CD4-positive, alpha-beta memory T cell (primary cell): ENCODE results near the gene RAB15. TPM values are rescaled to one million over a fixed set of nuclear protein-coding genes. Genes with fewer than 3 reads are reported as not detected.

Source experiments
- CTCF ChIA-PET: fragments of 350-600 bp; sonication (Branson Sonifier 250); formaldehyde crosslinking; loops from one replicate; lab custom pipeline; 2021; ENCODE audit warnings: inconsistent platforms; ENCODE audit not compliant: partially characterized antibody; lab: Charles Lee
- POLR2A ChIA-PET: fragments of 350-600 bp; sonication (Branson Sonifier 250); formaldehyde crosslinking; loops from one replicate; lab custom pipeline; 2021; ENCODE audit not compliant: partially characterized antibody; lab: Charles Lee
- DNase-seq, 5 donors: peaks; one replicate each; pipeline versions ENCODE4 v3.0.0 to v3.0.0-alpha.2; 2020 to 2022; ENCODE audit warnings: mixed read lengths in 1 of 5
- H3K27ac ChIP-seq: one replicate; pipeline ENCODE4 v1.7.0; 2013; ENCODE audit warnings: low read depth, low read length
- H3K27me3 ChIP-seq: 2 replicates; pipeline ENCODE4 v1.7.0; 2013; ENCODE audit warnings: mild to moderate bottlenecking, low read length, moderate library complexity; ENCODE audit not compliant: insufficient read depth
- H3K36me3 ChIP-seq: 2 replicates; pipeline ENCODE4 v1.7.0; 2013; ENCODE audit warnings: mild to moderate bottlenecking, low read length, moderate library complexity; ENCODE audit not compliant: insufficient read depth
- H3K4me1 ChIP-seq: 2 replicates; pipeline ENCODE4 v1.7.0; 2013; ENCODE audit warnings: mild to moderate bottlenecking, low read length, moderate library complexity; ENCODE audit not compliant: insufficient read depth
- H3K4me3 ChIP-seq, 2 donors: one replicate each; pipeline ENCODE4 v1.7.0; 2013; ENCODE audit warnings: low read length in 2 of 2, mild to moderate bottlenecking in 1 of 2
- H3K9me3 ChIP-seq, 2 donors: one replicate each; pipeline ENCODE4 v1.7.0; 2013; ENCODE audit warnings: low read length in 2 of 2, control low read depth in 1 of 2; ENCODE audit not compliant: control insufficient read depth in 1 of 2
- H3K27ac Mint-ChIP-seq, 7 donors: one replicate each; pipeline ENCODE4 v1.8.0; 2020 to 2021; ENCODE audit warnings: mixed read lengths in 7 of 7, mild to moderate bottlenecking in 6 of 7, inconsistent platforms in 3 of 7, moderate library complexity in 3 of 7
- H3K27me3 Mint-ChIP-seq, 2 donors: one replicate each; pipeline ENCODE4 v1.8.0; 2020 to 2021; ENCODE audit warnings: mixed read lengths in 2 of 2
- H3K36me3 Mint-ChIP-seq, 2 donors: one replicate each; pipeline ENCODE4 v1.8.0; 2020 to 2021; ENCODE audit warnings: mixed read lengths in 2 of 2, inconsistent platforms in 1 of 2, mild to moderate bottlenecking in 1 of 2
- H3K4me1 Mint-ChIP-seq, 4 donors: one replicate each; pipeline ENCODE4 v1.8.0; 2020 to 2021; ENCODE audit warnings: mixed read lengths in 4 of 4, mild to moderate bottlenecking in 1 of 4
- H3K4me3 Mint-ChIP-seq, 8 donors: one replicate each; pipeline ENCODE4 v1.8.0; 2020 to 2021; ENCODE audit warnings: mixed read lengths in 8 of 8, mild to moderate bottlenecking in 7 of 8, moderate library complexity in 6 of 8, inconsistent platforms in 3 of 8
- H3K9me3 Mint-ChIP-seq, 8 donors: one replicate each; pipeline ENCODE4 v1.8.0; 2020 to 2021; ENCODE audit warnings: mixed read lengths in 8 of 8, mild to moderate bottlenecking in 5 of 8, inconsistent platforms in 3 of 8, moderate library complexity in 1 of 8
- intact Hi-C: fragments of 100-400 bp; cut with micrococcal nuclease; formaldehyde crosslinking; loops from one replicate; pipeline ENCODE4 v1.15.1; 2023
- polyA plus RNA-seq, 2 donors: library from polyadenylated mRNA; unstranded; fragments of 300-500 nt; fragmentation: Illumina TruSeq; gene quantifications; one replicate each; pipeline ENCODE4 v1.2.3, GENCODE V29; 2021
- total RNA-seq, 2 experiments: library from RNA; stranded (reverse); gene quantifications; one replicate each; pipeline ENCODE4 v1.2.3, GENCODE V29; 2021

The RAB15 gene
- total and polyA plus RNA-seq, 4 experiments from 2014 or later: 2.3 to 6.7 (median 5.3) TPM

DNA sequence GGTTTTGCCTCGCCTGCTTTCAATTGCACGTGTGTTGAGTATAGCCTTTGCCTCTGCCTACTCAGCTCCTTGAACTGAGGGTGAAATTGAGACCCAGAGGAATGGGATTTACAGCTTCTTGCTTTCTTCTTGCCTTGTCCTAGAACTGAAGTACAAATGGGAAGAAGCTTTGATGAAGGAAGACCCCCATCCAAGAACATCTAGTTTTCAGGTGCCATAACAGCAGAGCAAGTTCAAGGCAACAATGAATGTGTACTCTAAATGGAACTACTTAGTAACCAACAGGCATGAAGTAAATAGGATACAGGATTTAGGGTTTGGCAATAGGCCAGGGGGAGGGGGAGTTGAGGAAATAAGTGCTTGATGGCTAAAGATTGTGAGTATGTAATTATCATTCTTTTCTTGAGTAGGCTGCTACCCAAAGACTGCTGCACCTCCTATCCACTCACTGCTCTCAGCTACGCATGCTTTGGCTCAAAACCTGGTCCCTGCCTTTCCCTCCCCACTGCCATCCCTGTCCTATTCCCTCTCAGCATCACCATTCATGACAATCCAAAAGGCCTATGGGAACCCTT lies 31.7 kb downstream of the RAB15 start:
- Histone ChIP-seq H3K27me3 (no peaks in the 10 kb centered on the region), H3K27ac (no peak overlapping the region), H3K9me3 (no peaks in the 10 kb centered on the region), H3K4me3 (no peak overlapping the region), H3K4me1 (peaks cover 10% of the 10 kb centered on the region), H3K36me3 (peaks cover 17% of the 10 kb centered on the region)
- Mint-ChIP-seq H3K4me1 (peaks cover 36 to 82% (median 61%) of the 10 kb centered on the region in 4 donors), H3K27ac (peak overlapping the region; percentile 42 to 83 (median 72)), H3K27me3 (no peaks in the 10 kb centered on the region), H3K9me3 (no peaks in the 10 kb centered on the region), H3K36me3 (peaks cover 45 to 82% of the 10 kb centered on the region in 2 donors), H3K4me3 (no peak overlapping the region)
- ChIA-PET POLR2A (interaction anchor here (1.9 kb wide), 1 partner anchor 13 kb away, joined by 5 read pairs; no protein-coding TSS in a partner anchor), CTCF (interaction anchor here (0.6 to 1.9 kb wide), 5 partner anchors 11 to 46 kb away, joined by 3 to 5 read pairs (median 3); partner anchors contain the start of gene FNTB)
- DNase-seq: no peak
- intact Hi-C loops: no loop called here

DNA sequence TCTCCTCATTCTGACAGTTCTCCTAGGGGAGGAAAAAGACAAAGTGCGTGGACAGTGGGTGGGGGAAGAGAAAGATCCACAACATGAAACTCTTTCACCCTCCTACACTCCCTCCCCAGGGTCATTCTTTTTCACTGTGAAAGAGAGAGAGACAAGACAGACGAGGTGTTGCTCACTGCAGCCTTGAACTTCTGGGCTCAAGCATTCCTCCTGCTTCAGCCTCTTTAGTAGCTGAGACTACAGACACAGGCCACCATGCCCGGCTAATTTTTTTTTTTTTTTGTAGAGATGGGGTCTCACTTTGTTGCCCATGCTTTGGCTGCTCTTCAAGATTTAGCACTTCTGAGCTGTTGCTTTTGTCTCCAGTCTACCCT lies 32.3 kb downstream of the RAB15 start:
- Mint-ChIP-seq H3K27me3 (no peaks in the 10 kb centered on the region), H3K4me3 (no peak overlapping the region), H3K36me3 (peaks cover 49 to 81% of the 10 kb centered on the region in 2 donors), H3K27ac (peak overlapping the region in 6 of 7 donors; percentile 21 to 76 (median 66)), H3K9me3 (no peaks in the 10 kb centered on the region), H3K4me1 (peaks cover 38 to 82% (median 63%) of the 10 kb centered on the region in 4 donors)
- Histone ChIP-seq H3K9me3 (no peaks in the 10 kb centered on the region), H3K4me1 (peaks cover 15% of the 10 kb centered on the region), H3K27ac (no peak overlapping the region), H3K4me3 (no peak overlapping the region), H3K27me3 (no peaks in the 10 kb centered on the region), H3K36me3 (peaks cover 18% of the 10 kb centered on the region)
- intact Hi-C loops: no loop called here
- ChIA-PET POLR2A (interaction anchor here (0.6 to 1.9 kb wide), 2 partner anchors 12 to 30 kb away, joined by 3 to 5 read pairs; no protein-coding TSS in a partner anchor), CTCF (interaction anchor here (0.6 to 1.9 kb wide), 4 partner anchors 11 to 47 kb away, joined by 3 to 5 read pairs (median 4); partner anchors contain the start of gene FNTB)
- no peak for DNase-seq

DNA sequence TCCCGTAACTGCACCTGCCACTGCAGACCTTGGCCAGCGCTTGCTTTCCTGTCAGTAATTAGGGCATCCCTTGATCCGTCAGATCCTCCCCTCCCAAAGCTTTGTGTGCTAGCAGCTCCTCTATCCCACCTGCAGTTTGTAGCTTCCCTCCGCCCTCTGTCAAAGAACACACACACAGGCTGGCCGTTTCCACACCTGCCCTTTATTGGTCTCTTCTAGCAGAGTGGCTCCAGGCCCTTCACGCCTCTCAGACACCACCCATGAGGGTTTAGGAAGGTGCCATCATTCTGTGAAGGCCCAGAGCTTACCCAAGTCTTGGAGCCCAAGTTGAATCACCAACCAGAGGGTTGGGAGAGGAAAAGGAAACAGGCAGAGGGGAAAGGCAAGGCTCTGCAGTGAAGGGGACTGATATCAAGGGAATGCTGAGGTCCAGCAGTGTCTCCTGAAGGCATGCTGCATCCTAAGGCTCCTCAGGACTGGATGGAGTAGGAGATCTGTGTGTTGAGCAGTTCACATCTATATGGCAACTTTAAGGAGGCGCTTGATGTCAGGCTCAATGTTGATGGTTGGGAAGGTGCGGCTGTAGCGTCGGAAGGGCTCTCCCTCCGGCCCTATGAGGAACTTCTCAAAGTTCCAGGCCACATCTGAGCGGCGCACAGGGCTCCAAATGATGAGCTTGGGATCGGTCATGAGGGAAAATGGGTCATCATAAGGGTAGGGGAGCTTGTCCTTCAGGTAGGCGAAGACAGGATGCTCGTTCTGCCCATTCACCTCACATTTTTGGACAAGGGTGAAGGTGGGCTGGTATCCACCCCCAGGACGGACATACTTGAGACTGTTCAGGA lies 32.9 kb downstream of the RAB15 start:
- Histone ChIP-seq H3K4me3 (no peak overlapping the region), H3K4me1 (peaks cover 17% of the 10 kb centered on the region), H3K27me3 (no peaks in the 10 kb centered on the region), H3K36me3 (peaks cover 24% of the 10 kb centered on the region), H3K9me3 (no peaks in the 10 kb centered on the region), H3K27ac (no peak overlapping the region)
- H3K27ac Mint-ChIP-seq: peak overlapping the region in 4 of 7 donors; percentile 25 to 75 (median 48)
- peaks cover 44 to 84% (median 65%) of the 10 kb centered on the region in 4 donors for H3K4me1 Mint-ChIP-seq
- H3K27me3 Mint-ChIP-seq: no peaks in the 10 kb centered on the region
- no peak for DNase-seq
- H3K9me3 Mint-ChIP-seq: no peaks in the 10 kb centered on the region
- ChIA-PET CTCF (interaction anchor here (1.3 to 1.9 kb wide), 4 partner anchors 12 to 47 kb away, joined by 3 to 5 read pairs (median 4); no protein-coding TSS in a partner anchor), POLR2A (interaction anchor here (0.6 to 1.9 kb wide), 4 partner anchors 9 to 30 kb away, joined by 3 to 5 read pairs (median 4); no protein-coding TSS in a partner anchor)
- H3K36me3 Mint-ChIP-seq: peaks cover 55 to 81% of the 10 kb centered on the region in 2 donors
- intact Hi-C loops: no loop called here
- peak overlapping the region in 1 of 8 donors; percentile 0 for H3K4me3 Mint-ChIP-seq

DNA sequence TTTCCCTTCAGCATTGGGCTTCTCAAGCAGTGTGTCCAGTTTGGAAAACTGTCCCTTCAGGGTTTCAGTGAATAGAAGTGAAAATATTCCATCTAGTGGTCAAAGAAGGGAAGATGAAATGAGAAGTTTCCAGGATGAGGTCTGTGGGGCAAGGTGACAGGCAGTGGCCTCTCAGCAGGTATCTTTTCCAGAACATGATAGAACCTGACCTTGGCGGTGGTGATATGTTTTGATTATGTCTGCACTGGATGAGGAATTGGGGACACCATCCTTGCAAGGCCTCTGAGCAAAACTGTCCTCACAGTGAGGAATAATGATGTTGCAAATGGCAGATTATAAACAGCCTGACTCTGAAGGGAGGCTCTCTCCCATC lies 34.3 kb downstream of the RAB15 start:
- Mint-ChIP-seq H3K27me3 (no peaks in the 10 kb centered on the region), H3K27ac (peak overlapping the region in 6 of 7 donors; percentile 13 to 70 (median 62)), H3K36me3 (peaks cover 55 to 82% of the 10 kb centered on the region in 2 donors), H3K4me1 (peaks cover 37 to 83% (median 56%) of the 10 kb centered on the region in 4 donors), H3K4me3 (no peak overlapping the region), H3K9me3 (no peaks in the 10 kb centered on the region)
- Histone ChIP-seq H3K27me3 (no peaks in the 10 kb centered on the region), H3K4me3 (no peak overlapping the region), H3K9me3 (no peaks in the 10 kb centered on the region), H3K36me3 (peaks cover 28% of the 10 kb centered on the region), H3K4me1 (peaks cover 17% of the 10 kb centered on the region), H3K27ac (no peak overlapping the region)
- ChIA-PET POLR2A (no interaction called here), CTCF (interaction anchor here (1.1 to 2.3 kb wide), 2 partner anchors 13 to 46 kb away, joined by 3 to 19 read pairs; no protein-coding TSS in a partner anchor)
- DNase-seq: no peak
- intact Hi-C loops: no loop called here

DNA sequence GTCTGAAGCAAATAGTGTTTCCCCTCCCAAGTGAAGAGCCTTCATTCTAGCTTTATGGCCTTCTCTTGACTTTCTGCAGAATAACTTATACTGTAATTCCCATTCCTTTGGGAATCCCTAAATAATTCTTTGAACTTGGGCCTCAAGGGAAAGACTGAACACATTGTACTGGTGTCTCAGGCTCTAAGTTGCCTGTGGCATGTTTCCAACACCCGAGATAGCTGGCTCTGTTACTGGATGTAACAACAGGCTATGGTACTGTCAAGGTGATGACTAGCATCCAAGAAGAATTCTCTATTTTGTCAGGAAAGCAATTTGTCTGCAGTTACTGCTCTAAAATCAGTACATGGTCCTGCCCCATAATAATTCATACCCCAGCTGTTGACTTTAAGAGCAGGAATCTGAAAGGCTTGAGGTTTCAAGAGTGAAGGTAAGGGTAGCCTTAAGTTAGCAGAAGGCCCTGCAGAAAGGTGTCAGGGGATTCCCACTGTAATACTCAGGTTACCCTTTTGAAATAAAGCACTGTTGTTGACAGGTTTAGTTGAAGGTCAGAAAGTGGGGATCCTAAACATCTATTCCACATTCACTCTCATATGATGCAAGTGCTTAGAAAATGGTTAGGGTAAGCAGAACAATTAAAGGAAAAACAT lies 34.8 kb downstream of the RAB15 start:
- Histone ChIP-seq H3K4me3 (no peak overlapping the region), H3K27me3 (no peaks in the 10 kb centered on the region), H3K36me3 (peaks cover 33% of the 10 kb centered on the region), H3K9me3 (no peaks in the 10 kb centered on the region), H3K27ac (no peak overlapping the region), H3K4me1 (peaks cover 21% of the 10 kb centered on the region)
- ChIA-PET POLR2A (interaction anchor here (0.8 to 2.2 kb wide), 4 partner anchors 9 to 49 kb away, joined by 3 to 5 read pairs (median 3); no protein-coding TSS in a partner anchor), CTCF (interaction anchor here (0.9 to 2.3 kb wide), 6 partner anchors 9 to 114 kb away, joined by 3 to 19 read pairs (median 4); no protein-coding TSS in a partner anchor)
- peak overlapping the region; percentile 19 to 87 (median 70) for H3K27ac Mint-ChIP-seq
- H3K27me3 Mint-ChIP-seq: no peaks in the 10 kb centered on the region
- H3K4me1 Mint-ChIP-seq: peaks cover 38 to 86% (median 57%) of the 10 kb centered on the region in 4 donors
- H3K36me3 Mint-ChIP-seq: peaks cover 57 to 84% of the 10 kb centered on the region in 2 donors
- peak overlapping the region in 1 of 8 donors; percentile 46 for H3K4me3 Mint-ChIP-seq
- no peaks in the 10 kb centered on the region for H3K9me3 Mint-ChIP-seq
- DNase-seq: no peak
- intact Hi-C loops: no loop called here

DNA sequence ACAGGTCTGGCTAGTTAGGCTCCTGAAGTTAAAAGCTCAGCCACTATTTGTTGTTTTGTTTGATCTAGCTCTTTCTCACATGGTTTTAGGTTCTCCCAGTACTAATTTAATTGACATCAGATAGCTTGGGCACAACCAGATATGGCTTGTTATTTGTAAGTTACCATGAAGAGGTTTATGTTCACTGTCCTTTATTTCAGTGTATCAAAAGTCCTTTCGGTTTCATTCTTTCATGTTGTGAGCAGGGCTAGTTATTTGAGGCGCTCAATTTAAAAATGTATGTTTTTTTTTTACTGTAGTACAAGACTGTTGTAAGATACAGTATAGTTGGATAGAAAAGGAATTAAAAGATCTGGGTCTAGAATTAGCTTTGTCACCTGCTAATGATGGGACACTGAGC lies 36.6 kb downstream of the RAB15 start:
- no peaks in the 10 kb centered on the region for H3K27me3 ChIP-seq
- intact Hi-C loops: no loop called here
- Mint-ChIP-seq H3K4me1 (peaks cover 36 to 76% (median 53%) of the 10 kb centered on the region in 4 donors), H3K4me3 (peak overlapping the region in 7 of 8 donors; percentile 55 to 76 (median 62)), H3K27me3 (no peaks in the 10 kb centered on the region), H3K9me3 (no peaks in the 10 kb centered on the region), H3K36me3 (peaks cover 56 to 76% of the 10 kb centered on the region in 2 donors), H3K27ac (peak overlapping the region; percentile 25 to 86 (median 59))
- H3K27ac ChIP-seq: no peak overlapping the region
- no peak for DNase-seq
- POLR2A ChIA-PET: interaction anchor here (1.7 to 2.2 kb wide), 2 partner anchors 11 to 21 kb away, joined by 5 to 11 read pairs; partner anchors contain the start of gene CHURC1
- H3K9me3 ChIP-seq: no peaks in the 10 kb centered on the region
- peaks cover 38% of the 10 kb centered on the region for H3K4me1 ChIP-seq
- CTCF ChIA-PET: interaction anchor here (0.7 to 2.3 kb wide), 4 partner anchors 12 to 112 kb away, joined by 3 to 19 read pairs (median 6); no protein-coding TSS in a partner anchor
- peaks cover 38% of the 10 kb centered on the region for H3K36me3 ChIP-seq
- H3K4me3 ChIP-seq: no peak overlapping the region
